Glutamatergic neuron (in vitro differentiated cells): Measurements from ENCODE around the gene MPV17L2. TPM values are rescaled to one million over a fixed set of nuclear protein-coding genes. Genes with fewer than 3 reads are reported as not detected.

Experiments used
- DNase-seq: peaks from one replicate; pipeline ENCODE4 v3.0.0; 2022
- H3K27ac Mint-ChIP-seq: one replicate; pipeline ENCODE4 v1.8.0; 2020; ENCODE audit warnings: mild to moderate bottlenecking, mixed read lengths, inconsistent platforms; ENCODE audit not compliant: unreplicated experiment
- H3K27me3 Mint-ChIP-seq: one replicate; pipeline ENCODE4 v1.8.0; 2020; ENCODE audit warnings: mild to moderate bottlenecking, moderate library complexity, mixed read lengths, inconsistent platforms; ENCODE audit not compliant: unreplicated experiment
- H3K36me3 Mint-ChIP-seq: one replicate; pipeline ENCODE4 v1.8.0; 2020; ENCODE audit warnings: mild to moderate bottlenecking, mixed read lengths, inconsistent platforms; ENCODE audit not compliant: unreplicated experiment
- H3K4me1 Mint-ChIP-seq: one replicate; pipeline ENCODE4 v1.8.0; 2020; ENCODE audit warnings: mild to moderate bottlenecking, low read depth, mixed read lengths, inconsistent platforms; ENCODE audit not compliant: unreplicated experiment
- H3K4me3 Mint-ChIP-seq: one replicate; pipeline ENCODE4 v1.8.0; 2020; ENCODE audit warnings: mild to moderate bottlenecking, mixed read lengths, inconsistent platforms; ENCODE audit not compliant: unreplicated experiment
- H3K9me3 Mint-ChIP-seq: one replicate; pipeline ENCODE4 v1.8.0; 2020; ENCODE audit warnings: mild to moderate bottlenecking, moderate library complexity, mixed read lengths, inconsistent platforms; ENCODE audit not compliant: unreplicated experiment
- CTCF ChIP-seq: fragments of 200-600 bp; sonication (generic); IDR thresholded peaks from one replicate; pipeline ENCODE4 v1.5.0; 2021; ENCODE audit not compliant: partially characterized antibody, unreplicated experiment
- total RNA-seq: library from RNA; stranded (reverse); fragmentation: NEBNext Ultra II Directional; extraction: Animal tissue kit (Norgen Biotek cat#: 25700); gene quantifications from one replicate; pipeline ENCODE4 v1.2.1, GENCODE V29; 2021; ENCODE audit not compliant: unreplicated experiment

MPV17L2 gene
- total RNA-seq, 1 donor from 2014 or later: 17.9 TPM

GRCh38 chr19:18167975-18168645 is 24.9 kb upstream of the MPV17L2 start:
- Mint-ChIP-seq H3K4me1 (no peaks in the 10 kb centered on the region), H3K9me3 (no peaks in the 10 kb centered on the region), H3K27me3 (peaks cover 3% of the 10 kb centered on the region), H3K4me3 (no peak overlapping the region), H3K27ac (no peak overlapping the region), H3K36me3 (no peaks in the 10 kb centered on the region)
- DNase-seq: peak; percentile 73
- peak; percentile 79 for TF ChIP-seq CTCF

DNA sequence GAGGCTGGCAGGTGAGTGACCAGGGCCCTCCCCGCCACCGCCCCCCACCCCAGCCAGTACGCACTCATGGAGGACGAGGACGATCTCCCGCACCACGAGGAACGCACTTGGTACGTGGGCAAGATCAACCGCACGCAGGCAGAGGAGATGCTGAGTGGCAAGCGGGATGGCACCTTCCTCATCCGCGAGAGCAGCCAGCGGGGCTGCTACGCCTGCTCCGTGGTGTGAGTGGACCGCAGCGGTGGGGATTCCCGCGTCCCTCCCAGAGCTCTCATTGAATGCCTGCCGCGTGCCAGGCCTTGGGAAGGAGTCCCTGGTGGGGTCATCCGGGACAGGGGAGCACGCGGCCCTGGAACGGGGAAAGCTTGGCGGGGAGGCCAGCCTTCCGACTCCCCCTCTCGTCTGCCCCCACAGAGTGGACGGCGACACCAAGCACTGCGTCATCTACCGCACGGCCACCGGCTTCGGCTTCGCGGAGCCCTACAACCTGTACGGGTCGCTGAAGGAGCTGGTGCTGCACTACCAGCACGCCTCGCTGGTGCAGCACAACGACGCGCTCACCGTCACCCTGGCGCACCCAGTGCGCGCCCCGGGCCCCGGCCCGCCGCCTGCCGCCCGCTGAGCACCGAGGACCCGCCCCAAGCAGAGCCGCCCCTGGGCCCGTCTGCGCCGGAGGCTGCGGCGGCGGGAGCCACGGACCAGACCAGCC is 24.2 kb upstream of the MPV17L2 start:
- H3K4me1 Mint-ChIP-seq: no peaks in the 10 kb centered on the region
- no peak overlapping the region for H3K4me3 Mint-ChIP-seq
- H3K9me3 Mint-ChIP-seq: no peaks in the 10 kb centered on the region
- H3K27me3 Mint-ChIP-seq: peaks cover 3% of the 10 kb centered on the region
- DNase-seq: no peak
- no peaks in the 10 kb centered on the region for H3K36me3 Mint-ChIP-seq
- no peak for TF ChIP-seq CTCF
- no peak overlapping the region for H3K27ac Mint-ChIP-seq

GRCh38 chr19:18170714-18171255 is 22.2 kb upstream of the MPV17L2 start:
- no peak for TF ChIP-seq CTCF
- Mint-ChIP-seq H3K27ac (no peak overlapping the region), H3K4me3 (no peak overlapping the region), H3K9me3 (no peaks in the 10 kb centered on the region), H3K27me3 (peaks cover 6% of the 10 kb centered on the region), H3K4me1 (no peaks in the 10 kb centered on the region), H3K36me3 (no peaks in the 10 kb centered on the region)
- DNase-seq: no peak

GRCh38 chr19:18171605-18172327 is 21.3 kb upstream of the MPV17L2 start:
- peaks cover 6% of the 10 kb centered on the region for H3K27me3 Mint-ChIP-seq
- DNase-seq: no peak
- H3K27ac Mint-ChIP-seq: no peak overlapping the region
- H3K4me3 Mint-ChIP-seq: no peak overlapping the region
- no peaks in the 10 kb centered on the region for H3K36me3 Mint-ChIP-seq
- no peak for TF ChIP-seq CTCF
- no peaks in the 10 kb centered on the region for H3K9me3 Mint-ChIP-seq
- no peaks in the 10 kb centered on the region for H3K4me1 Mint-ChIP-seq
